KMS-11 (cell line): ENCODE measurements around the gene NTNG2.

Experiments used
- H2AFZ ChIP-seq: fragments of 200-600 bp; sonication (generic); 2 replicates; pipeline ENCODE4 v1.6.1; 2016; ENCODE audit warnings: antibody characterized with exemption, mixed run types, low read depth
- H3K27ac ChIP-seq: fragments of 200-600 bp; sonication (generic); 2 replicates; pipeline ENCODE4 v1.6.1; 2016; ENCODE audit warnings: mild to moderate bottlenecking, mixed run types
- H3K27me3 ChIP-seq: fragments of 200-600 bp; sonication (generic); 2 replicates; pipeline ENCODE4 v1.6.1; 2017; ENCODE audit warnings: mild to moderate bottlenecking, low read depth, mixed run types, moderate library complexity; ENCODE audit not compliant: insufficient read depth
- H3K36me3 ChIP-seq: fragments of 200-600 bp; sonication (generic); 2 replicates; pipeline ENCODE4 v1.6.1; 2017; ENCODE audit warnings: mild to moderate bottlenecking, mixed run types; ENCODE audit not compliant: insufficient read depth
- H3K4me1 ChIP-seq: fragments of 200-600 bp; sonication (generic); 2 replicates; pipeline ENCODE4 v1.6.1; 2016; ENCODE audit warnings: mild to moderate bottlenecking, low read depth, mixed run types; ENCODE audit not compliant: poor library complexity, severe bottlenecking
- H3K4me2 ChIP-seq: fragments of 200-600 bp; sonication (generic); 2 replicates; pipeline ENCODE4 v1.7.0; 2016; ENCODE audit warnings: mild to moderate bottlenecking, mixed run types
- H3K4me3 ChIP-seq: fragments of 200-600 bp; sonication (generic); IDR thresholded peaks from 2 replicates; pipeline ENCODE4 v1.6.1; 2017; ENCODE audit warnings: low read depth, low read length, mixed read lengths; ENCODE audit not compliant: insufficient read depth
- H3K79me2 ChIP-seq: fragments of 200-600 bp; sonication (generic); 2 replicates; pipeline ENCODE4 v1.6.1; 2016; ENCODE audit warnings: low read depth, mixed run types; ENCODE audit not compliant: insufficient read depth
- H3K9ac ChIP-seq: fragments of 200-600 bp; sonication (generic); 2 replicates; pipeline ENCODE4 v1.6.1; 2016; ENCODE audit warnings: mild to moderate bottlenecking, mixed run types
- H4K20me1 ChIP-seq: fragments of 200-600 bp; sonication (generic); 2 replicates; pipeline ENCODE4 v1.6.1; 2016; ENCODE audit warnings: mild to moderate bottlenecking, mixed run types; ENCODE audit not compliant: insufficient read depth
- CTCF ChIP-seq: fragments of 200-600 bp; sonication (generic); conservative IDR thresholded peaks from 2 replicates; pipeline ENCODE4 v1.6.1; 2017; ENCODE audit warnings: low read depth, mild to moderate bottlenecking, antibody characterized with exemption, low read length, moderate library complexity, mixed read lengths

Gene NTNG2

GRCh38 chr9:132152231-132152630, 9.6 kb upstream of the NTNG2 start:
- Histone ChIP-seq H3K27me3 (peaks cover 94% of the 10 kb centered on the region), H3K4me3 (no peak overlapping the region), H3K27ac (no peak overlapping the region), H4K20me1 (no peaks in the 10 kb centered on the region), H3K79me2 (no peaks in the 10 kb centered on the region), H3K36me3 (no peaks in the 10 kb centered on the region), H3K9ac (no peak overlapping the region), H3K4me1 (no peaks in the 10 kb centered on the region), H2AFZ (no peak overlapping the region), H3K4me2 (no peak overlapping the region)
- TF ChIP-seq CTCF = no peak

DNA sequence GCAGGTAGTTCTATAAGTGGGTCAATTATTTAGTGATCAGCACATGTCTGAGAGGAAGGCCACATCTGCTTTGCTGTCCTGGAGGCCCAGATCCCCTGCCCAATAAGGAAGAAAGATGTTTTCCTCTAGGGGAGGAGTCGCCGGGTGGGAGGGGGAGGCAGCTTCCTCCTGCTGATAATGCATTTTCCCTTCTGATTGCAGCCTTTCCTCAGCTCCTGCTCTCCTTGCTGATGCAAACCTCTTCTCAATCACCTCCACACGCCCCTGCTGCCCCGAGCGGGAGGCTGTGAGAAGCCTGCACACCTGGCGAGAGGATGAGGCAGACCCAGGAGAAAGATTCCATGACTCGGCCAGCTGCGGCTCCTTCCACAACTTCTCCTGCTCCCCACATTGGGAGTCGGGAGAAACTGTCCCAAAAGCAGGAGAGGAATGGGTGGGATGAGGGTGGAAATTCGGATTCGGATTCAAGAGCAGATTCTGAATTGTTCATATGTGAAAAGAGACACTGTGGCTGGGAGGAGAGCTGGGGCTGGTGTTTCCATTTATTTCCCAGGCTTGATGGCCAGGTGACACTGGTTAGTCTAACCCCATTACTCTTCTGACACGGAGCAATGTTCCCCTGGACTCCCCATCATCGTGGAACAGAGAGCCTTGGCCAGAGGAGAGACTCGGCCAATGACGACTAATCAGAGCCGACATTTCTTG, 6.8 kb upstream of the NTNG2 start:
- no peak overlapping the region for H3K4me2 ChIP-seq
- H3K36me3 ChIP-seq = no peaks in the 10 kb centered on the region
- no peak overlapping the region for H2AFZ ChIP-seq
- H3K4me1 ChIP-seq = no peaks in the 10 kb centered on the region
- peaks cover 96% of the 10 kb centered on the region for H3K27me3 ChIP-seq
- no peak for TF ChIP-seq CTCF
- H3K9ac ChIP-seq = no peak overlapping the region
- H3K4me3 ChIP-seq = no peak overlapping the region
- no peak overlapping the region for H3K27ac ChIP-seq
- H3K79me2 ChIP-seq = no peaks in the 10 kb centered on the region
- no peaks in the 10 kb centered on the region for H4K20me1 ChIP-seq

DNA sequence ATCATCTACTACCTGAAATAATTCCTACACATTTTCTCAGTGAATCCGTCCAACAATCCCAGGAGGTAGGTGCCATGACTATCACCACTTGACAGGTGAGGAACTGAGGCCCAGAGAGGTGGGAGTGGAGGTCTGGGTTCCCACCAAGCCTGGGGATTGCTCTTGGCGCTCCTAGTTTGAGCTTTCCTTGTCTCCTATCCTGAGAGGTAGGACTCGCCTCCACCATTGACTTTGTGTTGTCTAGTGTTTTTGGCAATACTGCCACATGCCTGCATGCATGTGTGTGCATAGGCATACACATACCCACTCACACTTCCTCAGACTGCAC, 6.3 kb upstream of the NTNG2 start:
- peaks cover 96% of the 10 kb centered on the region for H3K27me3 ChIP-seq

DNA sequence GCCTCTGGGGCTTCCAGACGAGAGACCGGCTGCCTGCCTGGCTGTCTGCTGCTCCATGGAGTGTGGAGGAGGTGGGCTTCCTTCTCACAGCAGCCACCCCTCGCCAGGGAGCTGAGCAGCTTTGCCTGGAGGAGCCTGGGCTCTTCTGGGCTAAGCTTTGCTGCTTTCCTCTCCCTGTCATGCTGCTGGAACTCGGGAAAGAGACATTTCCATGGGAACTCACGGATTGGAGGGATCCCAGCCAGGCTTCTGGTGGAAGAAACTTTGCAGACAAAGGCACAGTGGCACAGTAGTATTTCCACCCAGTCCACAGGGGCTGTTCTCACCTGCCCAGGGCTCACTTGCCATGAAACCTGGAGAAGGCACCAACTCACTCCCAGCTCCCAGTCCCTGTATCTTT, 5.6 kb upstream of the NTNG2 start:
- Histone ChIP-seq H4K20me1 (no peaks in the 10 kb centered on the region), H3K36me3 (no peaks in the 10 kb centered on the region), H3K4me2 (no peak overlapping the region), H2AFZ (no peak overlapping the region), H3K4me1 (no peaks in the 10 kb centered on the region), H3K27me3 (peaks cover 97% of the 10 kb centered on the region), H3K9ac (no peak overlapping the region), H3K79me2 (no peaks in the 10 kb centered on the region), H3K4me3 (no peak overlapping the region), H3K27ac (no peak overlapping the region)
- no peak for TF ChIP-seq CTCF

More for the DNA sequence above, 6.3 kb upstream of the NTNG2 start:
- H3K4me1 ChIP-seq = no peaks in the 10 kb centered on the region
- H3K4me3 ChIP-seq = no peak overlapping the region
- no peak for TF ChIP-seq CTCF
- no peak overlapping the region for H3K4me2 ChIP-seq
- H3K9ac ChIP-seq = no peak overlapping the region
- H3K27ac ChIP-seq = no peak overlapping the region
- H2AFZ ChIP-seq = no peak overlapping the region
- no peaks in the 10 kb centered on the region for H3K79me2 ChIP-seq
- no peaks in the 10 kb centered on the region for H3K36me3 ChIP-seq
- no peaks in the 10 kb centered on the region for H4K20me1 ChIP-seq
